GM12874 (cell line): ENCODE results near the gene BMERB1.

ENCODE experiments used
- TF ChIP-seq, protein P1 (sequence below): IDR thresholded peaks from 2 replicates; pipeline ENCODE4 v1.5.1; 2011; ENCODE audit warnings: low read depth, mild to moderate bottlenecking, control low read depth, low read length, moderate library complexity; ENCODE audit not compliant: insufficient read depth

Gene BMERB1

GRCh38 chr16:15616475-15617165, 182.2 kb downstream of the BMERB1 start:
- TF ChIP-seq, protein P1, sequence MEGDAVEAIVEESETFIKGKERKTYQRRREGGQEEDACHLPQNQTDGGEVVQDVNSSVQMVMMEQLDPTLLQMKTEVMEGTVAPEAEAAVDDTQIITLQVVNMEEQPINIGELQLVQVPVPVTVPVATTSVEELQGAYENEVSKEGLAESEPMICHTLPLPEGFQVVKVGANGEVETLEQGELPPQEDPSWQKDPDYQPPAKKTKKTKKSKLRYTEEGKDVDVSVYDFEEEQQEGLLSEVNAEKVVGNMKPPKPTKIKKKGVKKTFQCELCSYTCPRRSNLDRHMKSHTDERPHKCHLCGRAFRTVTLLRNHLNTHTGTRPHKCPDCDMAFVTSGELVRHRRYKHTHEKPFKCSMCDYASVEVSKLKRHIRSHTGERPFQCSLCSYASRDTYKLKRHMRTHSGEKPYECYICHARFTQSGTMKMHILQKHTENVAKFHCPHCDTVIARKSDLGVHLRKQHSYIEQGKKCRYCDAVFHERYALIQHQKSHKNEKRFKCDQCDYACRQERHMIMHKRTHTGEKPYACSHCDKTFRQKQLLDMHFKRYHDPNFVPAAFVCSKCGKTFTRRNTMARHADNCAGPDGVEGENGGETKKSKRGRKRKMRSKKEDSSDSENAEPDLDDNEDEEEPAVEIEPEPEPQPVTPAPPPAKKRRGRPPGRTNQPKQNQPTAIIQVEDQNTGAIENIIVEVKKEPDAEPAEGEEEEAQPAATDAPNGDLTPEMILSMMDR: no peak

GRCh38 chr16:15617901-15618300, 183.5 kb downstream of the BMERB1 start:
- TF ChIP-seq, protein P1: no peak

DNA sequence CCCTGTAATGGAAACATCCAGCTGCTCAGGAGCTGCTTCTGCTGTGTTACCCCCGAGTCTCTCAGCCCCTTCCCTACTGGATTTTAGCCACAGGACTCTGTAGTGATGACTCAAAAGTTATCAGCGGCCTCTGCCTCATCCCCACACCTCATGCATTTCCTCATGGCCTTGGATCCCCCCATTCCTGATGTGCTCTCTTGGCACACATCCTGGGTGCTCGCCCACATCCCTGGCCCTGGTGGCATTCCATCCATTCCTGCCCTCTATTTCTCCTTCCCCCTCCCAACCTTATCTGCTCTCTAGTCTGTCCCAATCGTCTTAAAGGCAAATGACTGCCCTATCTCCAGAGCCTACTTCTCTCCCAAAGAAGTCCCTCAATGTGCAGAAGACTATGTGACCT, 184.0 kb downstream of the BMERB1 start:
- TF ChIP-seq, protein P1: no peak

- TF ChIP-seq, protein P1: no peak
Measured at GRCh38 chr16:15620611-15621195, 186.3 kb downstream of the BMERB1 start.

DNA sequence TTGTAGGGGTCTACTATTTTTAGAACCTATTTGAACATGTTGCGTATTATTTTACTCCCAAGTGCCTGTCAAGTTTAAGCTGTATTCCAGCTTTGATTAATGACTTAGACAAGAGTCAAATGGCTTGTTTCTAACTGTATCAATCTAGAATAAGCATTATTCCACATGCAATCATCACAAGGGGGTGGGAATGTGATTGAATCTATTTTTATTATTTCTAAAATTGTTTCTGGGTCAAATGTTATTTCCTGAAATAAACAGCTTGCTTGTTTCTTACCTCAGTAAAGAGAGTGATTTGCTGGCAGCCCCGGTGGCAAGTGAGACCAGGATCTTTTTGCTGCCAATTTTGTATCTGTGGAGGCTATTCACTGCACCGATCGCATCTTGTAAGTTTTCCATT, 187.1 kb downstream of the BMERB1 start:
- TF ChIP-seq, protein P1: no peak

DNA sequence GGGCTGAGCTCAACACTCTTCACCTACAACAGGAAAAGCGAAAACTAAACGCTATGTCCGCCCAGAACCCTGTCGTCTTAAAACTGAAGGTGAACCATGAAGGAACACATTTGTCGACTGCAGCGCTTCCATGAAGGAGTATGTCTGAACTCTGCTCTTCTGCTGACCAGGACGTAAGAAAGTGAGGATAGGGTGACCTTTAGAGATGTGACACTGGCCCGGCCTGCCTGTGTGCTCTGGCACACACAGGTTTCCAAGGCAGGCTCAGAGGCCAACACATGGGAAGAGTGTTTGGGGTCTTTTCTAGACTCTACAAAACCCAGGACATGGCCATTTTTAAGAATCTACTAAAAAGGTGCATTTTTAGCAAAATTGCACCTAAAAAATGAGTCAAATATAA, 187.5 kb downstream of the BMERB1 start:
- TF ChIP-seq, protein P1: no peak

DNA sequence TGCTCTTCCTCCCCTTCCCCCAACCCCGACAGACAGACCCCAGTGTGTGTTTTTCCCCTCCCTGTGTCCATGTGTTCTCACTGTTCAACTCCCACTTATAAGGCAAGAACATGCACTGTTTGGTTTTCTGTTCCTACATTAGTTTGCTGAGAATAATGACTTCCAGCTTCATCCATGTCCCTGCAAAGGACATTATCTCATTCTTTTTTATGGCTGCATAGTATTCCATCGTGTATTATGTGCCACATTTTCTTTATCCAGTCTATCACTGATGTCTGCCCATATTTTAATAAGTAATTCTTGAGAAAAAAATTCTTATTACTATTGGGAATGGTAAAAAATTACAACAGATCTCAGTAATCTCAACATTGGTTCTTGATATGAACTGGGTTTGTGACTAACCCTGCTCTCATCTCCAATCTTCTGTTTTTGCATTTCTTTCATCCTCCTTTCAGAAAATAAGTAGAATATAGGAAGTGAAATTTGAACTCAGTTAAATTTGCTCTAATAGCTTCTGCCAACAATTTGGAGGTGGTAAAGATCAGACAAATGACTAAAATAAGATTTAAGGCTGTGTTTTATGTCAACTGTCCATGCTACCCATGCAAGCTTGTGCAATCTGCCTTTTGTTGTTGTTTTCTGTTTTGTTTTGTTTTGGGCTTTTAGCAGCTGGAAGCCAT, 197.5 kb downstream of the BMERB1 start:
- TF ChIP-seq, protein P1: no peak
